Thoracic aorta (tissue), 2 donors: Measurements from ENCODE around the gene KCNC4. TPM values are rescaled to one million over a fixed set of nuclear protein-coding genes. Genes with fewer than 3 reads are reported as not detected.

Source experiments
- ATAC-seq: fragments of 150-250 bp; one replicate; pipeline ENCODE4 v1.8.0; 2017; ENCODE audit warnings: low read depth; ENCODE audit not compliant: insufficient number of reproducible peaks, low FRiP score
- DNase-seq: peaks from one replicate; pipeline ENCODE4 v3.0.0-alpha.2; 2020; ENCODE audit warnings: low spot score
- H3K27ac ChIP-seq, 2 donors: fragments of 200-600 bp; sonication (generic); 1 replicate in 1 of 2; 2 replicates in 1 of 2; pipeline ENCODE4 v1.5.1; 2016; ENCODE audit warnings: mild to moderate bottlenecking in 2 of 2, moderate library complexity in 2 of 2
- H3K27me3 ChIP-seq: fragments of 200-600 bp; sonication (generic); replicated peaks from 2 replicates; pipeline ENCODE4 v1.6.0; 2016; ENCODE audit warnings: mild to moderate bottlenecking; ENCODE audit not compliant: insufficient read depth
- H3K36me3 ChIP-seq: fragments of 200-600 bp; sonication (generic); one replicate; pipeline ENCODE4 v1.5.1; 2016
- H3K4me1 ChIP-seq, 2 donors: fragments of 200-600 bp; sonication (generic); 1 replicate in 1 of 2; 2 replicates in 1 of 2; pipeline versions ENCODE4 v1.5.1 to v1.6.0; 2016; ENCODE audit warnings: low read depth in 2 of 2, mild to moderate bottlenecking in 1 of 2; ENCODE audit not compliant: control insufficient read depth in 1 of 2
- H3K4me3 ChIP-seq: fragments of 200-600 bp; sonication (generic); 2 replicates; pipeline ENCODE4 v1.5.1; 2016; ENCODE audit warnings: mild to moderate bottlenecking
- H3K9me3 ChIP-seq: fragments of 200-600 bp; sonication (generic); 2 replicates; pipeline ENCODE4 v1.5.1; 2016
- total RNA-seq, 2 donors: library from RNA; depleted of rRNA; stranded (reverse); fragments of >200 nt; gene quantifications; one replicate each; pipeline versions ENCODE4 v1.1.0 to v1.2.3, GENCODE V29; 2016
- TF ChIP-seq, protein P1 (sequence below): fragments of 200-600 bp; sonication (generic); IDR thresholded peaks from one replicate; pipeline ENCODE4 v1.5.1; 2019; ENCODE audit warnings: antibody characterized with exemption

The KCNC4 gene
- total RNA-seq, 2 donors from 2014 or later, result 12.7 to 17.6 TPM

DNA sequence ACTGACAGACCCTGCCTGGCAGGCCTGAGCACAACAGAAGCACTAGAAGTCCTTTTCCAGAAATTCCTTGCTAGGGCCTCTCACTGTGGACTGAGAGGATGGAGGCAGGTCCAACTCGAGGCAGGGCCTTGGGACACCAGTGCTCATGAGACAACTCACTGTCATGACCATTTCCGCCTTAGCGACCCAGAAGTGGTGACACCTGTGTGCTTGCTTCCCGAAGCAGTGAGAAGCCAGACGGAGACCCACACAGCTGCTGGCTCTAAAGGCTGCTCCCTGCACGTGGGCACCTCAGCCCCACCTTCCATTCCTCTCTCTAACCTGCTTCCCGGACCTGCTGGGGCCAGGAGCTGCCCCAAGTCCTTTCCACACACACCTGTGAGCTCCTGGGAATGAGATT lies 33.0 kb downstream of the KCNC4 start:
- peak overlapping the region; percentile 42 for H3K4me3 ChIP-seq
- ATAC-seq, result no peak
- TF ChIP-seq, protein P1, sequence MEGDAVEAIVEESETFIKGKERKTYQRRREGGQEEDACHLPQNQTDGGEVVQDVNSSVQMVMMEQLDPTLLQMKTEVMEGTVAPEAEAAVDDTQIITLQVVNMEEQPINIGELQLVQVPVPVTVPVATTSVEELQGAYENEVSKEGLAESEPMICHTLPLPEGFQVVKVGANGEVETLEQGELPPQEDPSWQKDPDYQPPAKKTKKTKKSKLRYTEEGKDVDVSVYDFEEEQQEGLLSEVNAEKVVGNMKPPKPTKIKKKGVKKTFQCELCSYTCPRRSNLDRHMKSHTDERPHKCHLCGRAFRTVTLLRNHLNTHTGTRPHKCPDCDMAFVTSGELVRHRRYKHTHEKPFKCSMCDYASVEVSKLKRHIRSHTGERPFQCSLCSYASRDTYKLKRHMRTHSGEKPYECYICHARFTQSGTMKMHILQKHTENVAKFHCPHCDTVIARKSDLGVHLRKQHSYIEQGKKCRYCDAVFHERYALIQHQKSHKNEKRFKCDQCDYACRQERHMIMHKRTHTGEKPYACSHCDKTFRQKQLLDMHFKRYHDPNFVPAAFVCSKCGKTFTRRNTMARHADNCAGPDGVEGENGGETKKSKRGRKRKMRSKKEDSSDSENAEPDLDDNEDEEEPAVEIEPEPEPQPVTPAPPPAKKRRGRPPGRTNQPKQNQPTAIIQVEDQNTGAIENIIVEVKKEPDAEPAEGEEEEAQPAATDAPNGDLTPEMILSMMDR, result no peak
- H3K4me1 ChIP-seq, result peaks cover 9 to 19% of the 10 kb centered on the region in 2 donors
- peak overlapping the region; percentile 56 to 68 for H3K27ac ChIP-seq
- H3K9me3 ChIP-seq, result no peaks in the 10 kb centered on the region
- H3K36me3 ChIP-seq, result no peaks in the 10 kb centered on the region
- H3K27me3 ChIP-seq, result no peaks in the 10 kb centered on the region
- DNase-seq, result no peak

DNA sequence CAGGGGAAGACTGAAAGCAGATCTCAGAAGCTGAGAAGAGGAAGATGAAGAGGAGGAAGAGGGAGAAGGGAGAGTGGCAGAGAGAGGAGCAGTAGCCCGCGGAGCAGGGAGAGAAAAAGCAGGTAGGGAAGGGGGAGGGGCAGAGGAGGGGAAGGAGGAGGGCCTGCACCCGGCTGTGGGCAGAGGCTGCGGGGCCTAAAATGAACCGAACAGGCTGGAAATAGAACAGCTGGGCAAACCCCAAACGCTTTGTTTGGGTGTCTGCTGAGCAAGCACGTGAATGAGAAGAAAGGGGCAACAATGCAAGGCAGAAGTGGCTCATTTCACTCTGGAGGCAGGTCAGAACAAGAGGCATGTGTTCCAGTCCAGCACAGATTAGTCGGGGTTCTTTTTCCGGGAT lies 33.5 kb downstream of the KCNC4 start:
- Histone ChIP-seq H3K4me3 (peak overlapping the region; percentile 42), H3K27ac (peak overlapping the region; percentile 56 to 68), H3K4me1 (peaks cover 9 to 19% of the 10 kb centered on the region in 2 donors), H3K27me3 (no peaks in the 10 kb centered on the region), H3K9me3 (no peaks in the 10 kb centered on the region), H3K36me3 (no peaks in the 10 kb centered on the region)
- DNase-seq (no peak), ATAC-seq (peak; percentile 22)
- TF ChIP-seq, protein P1, result no peak

DNA sequence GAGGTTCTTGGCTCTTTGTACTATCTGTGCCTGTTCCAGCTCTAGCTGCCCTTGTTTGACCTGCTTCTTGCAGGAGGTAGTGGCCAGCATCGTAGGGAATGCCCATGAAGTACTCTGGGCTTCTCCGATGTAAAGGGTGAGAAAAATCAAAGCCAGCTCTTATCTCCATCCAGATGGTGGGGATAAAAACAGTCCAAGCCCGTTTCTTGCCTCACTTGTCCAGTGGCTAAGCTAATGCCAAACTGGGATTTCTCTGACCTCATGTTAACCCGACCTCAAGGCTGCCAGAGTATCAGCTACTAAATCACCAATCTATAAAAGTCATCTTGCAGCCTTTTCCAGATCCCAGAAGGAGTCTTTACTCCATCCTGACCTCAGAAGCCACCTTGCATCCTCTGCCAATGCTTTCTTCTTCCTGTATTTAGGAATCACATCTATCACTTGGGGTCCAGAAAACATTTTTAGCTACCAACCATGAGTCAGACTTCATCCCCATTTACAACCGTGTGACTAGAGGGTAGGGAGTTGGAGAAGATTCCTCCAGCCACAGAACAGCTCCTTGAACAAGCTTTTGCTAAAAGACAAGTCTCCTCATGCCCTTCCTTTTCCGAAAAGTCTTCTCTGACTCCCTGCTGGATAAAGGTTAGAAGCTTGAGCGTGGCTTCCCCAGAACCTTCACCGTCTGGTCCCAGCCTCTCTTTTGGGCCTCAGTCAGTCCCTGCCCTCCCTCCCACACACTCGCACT lies 35.9 kb downstream of the KCNC4 start:
- Histone ChIP-seq H3K9me3 (no peaks in the 10 kb centered on the region), H3K36me3 (no peaks in the 10 kb centered on the region), H3K4me3 (no peak overlapping the region), H3K27ac (no peak overlapping the region), H3K4me1 (peaks cover 9 to 19% of the 10 kb centered on the region in 2 donors), H3K27me3 (no peaks in the 10 kb centered on the region)
- TF ChIP-seq, protein P1, result no peak
- no peak for ATAC-seq
- no peak for DNase-seq

DNA sequence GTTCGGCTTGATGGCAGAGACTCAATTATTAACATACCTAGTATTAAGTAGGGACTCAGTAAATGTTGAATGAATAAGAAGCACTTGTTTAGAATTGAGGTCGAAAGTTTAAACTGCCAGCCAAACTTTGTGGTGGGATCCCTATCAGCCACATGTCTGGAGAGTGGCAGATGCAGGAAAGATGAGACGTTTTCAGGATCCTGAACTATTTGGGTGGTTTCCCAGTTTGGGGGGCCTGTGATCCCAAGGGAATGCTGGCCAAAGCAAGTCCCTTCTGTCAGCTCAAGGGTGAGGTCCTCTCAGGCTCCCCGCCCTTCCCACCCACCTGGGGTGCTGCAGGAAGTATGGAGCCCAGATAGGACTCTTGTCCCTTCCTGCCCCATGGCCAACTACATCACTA lies 38.6 kb downstream of the KCNC4 start:
- Histone ChIP-seq H3K27ac (no peak overlapping the region), H3K4me3 (no peak overlapping the region), H3K4me1 (peaks cover 4 to 7% of the 10 kb centered on the region in 2 donors), H3K27me3 (no peaks in the 10 kb centered on the region), H3K36me3 (no peaks in the 10 kb centered on the region), H3K9me3 (no peaks in the 10 kb centered on the region)
- ATAC-seq (no peak), DNase-seq (no peak)
- TF ChIP-seq, protein P1, result no peak

DNA sequence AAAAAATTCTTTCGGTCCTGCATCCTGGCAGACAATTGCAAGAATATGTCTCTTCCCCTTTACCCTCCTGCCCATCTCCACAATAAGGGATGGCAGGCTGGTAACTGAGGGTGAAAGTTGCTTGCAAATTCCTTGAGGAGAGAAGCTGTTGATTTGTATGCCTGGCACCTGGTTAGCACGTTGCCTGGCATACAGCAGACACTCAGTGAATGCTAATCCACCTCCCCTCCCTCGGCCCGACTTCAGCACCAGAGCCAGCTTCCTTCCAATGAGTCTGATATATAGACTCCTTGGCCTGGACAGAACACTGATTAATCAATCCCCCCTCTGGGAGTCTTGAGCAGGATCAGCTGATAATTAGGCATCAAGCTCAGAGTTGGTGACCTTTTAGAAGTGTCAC lies 39.1 kb downstream of the KCNC4 start:
- ATAC-seq, result no peak
- no peak overlapping the region for H3K4me3 ChIP-seq
- no peaks in the 10 kb centered on the region for H3K27me3 ChIP-seq
- TF ChIP-seq, protein P1, result no peak
- peaks cover 0 to 2% of the 10 kb centered on the region in 2 donors for H3K4me1 ChIP-seq
- no peaks in the 10 kb centered on the region for H3K9me3 ChIP-seq
- no peak overlapping the region for H3K27ac ChIP-seq
- DNase-seq, result no peak
- no peaks in the 10 kb centered on the region for H3K36me3 ChIP-seq
